Activated T-cell treated with anti-CD3 and anti-CD28 coated beads for 24 hours (primary cell): Measurements from ENCODE around the gene ARRB1.
A peak's percentile ranks its signal among the peaks of the same experiment; 100 is the strongest.

ENCODE experiments used
- DNase-seq: peaks from one replicate; pipeline ENCODE4 v3.0.0-alpha.2; 2020; ENCODE audit warnings: low read depth

ARRB1 gene

GRCh38 chr11:75248924-75249256 lies 102.6 kb downstream of the ARRB1 start:
- no peak for DNase-seq

GRCh38 chr11:75246671-75247350 lies 104.7 kb downstream of the ARRB1 start:
- DNase-seq: no peak

- DNase-seq: no peak
Observed at GRCh38 chr11:75246006-75246670, 105.3 kb downstream of the ARRB1 start.

GRCh38 chr11:75245356-75246005 lies 106.0 kb downstream of the ARRB1 start:
- no peak for DNase-seq

- DNase-seq: no peak
Observed at GRCh38 chr11:75244052-75244814, 107.2 kb downstream of the ARRB1 start.

GRCh38 chr11:75242722-75243600 lies 108.5 kb downstream of the ARRB1 start:
- DNase-seq: no peak

- no peak for DNase-seq
Observed at GRCh38 chr11:75241906-75242644, 109.4 kb downstream of the ARRB1 start.

GRCh38 chr11:75241036-75241905 lies 110.2 kb downstream of the ARRB1 start:
- peak; percentile 86 for DNase-seq

GRCh38 chr11:75240311-75241035 lies 111.0 kb downstream of the ARRB1 start, which contains the start of gene TPBGL:
Gene TPBGL, plus strand, starts transcription at chr11:75240774. Its CDS starts 276 bp downstream, at chr11:75241050.
- no peak for DNase-seq

- no peak for DNase-seq
Observed at GRCh38 chr11:75239531-75240290, 111.8 kb downstream of the ARRB1 start.

- no peak for DNase-seq
Observed at GRCh38 chr11:75238595-75239440, 112.6 kb downstream of the ARRB1 start.

GRCh38 chr11:75237050-75237449 lies 114.4 kb downstream of the ARRB1 start:
- no peak for DNase-seq

GRCh38 chr11:75236062-75236461 lies 115.4 kb downstream of the ARRB1 start:
- DNase-seq: no peak

- no peak for DNase-seq
Observed at GRCh38 chr11:75233754-75234172, 117.7 kb downstream of the ARRB1 start.

- no peak for DNase-seq
Observed at GRCh38 chr11:75230621-75231020, 120.8 kb downstream of the ARRB1 start.

GRCh38 chr11:75229466-75229865 lies 122.0 kb downstream of the ARRB1 start:
- DNase-seq: no peak

- no peak for DNase-seq
Observed at GRCh38 chr11:75225794-75226193, 125.7 kb downstream of the ARRB1 start.
